NCI-H2081 treated with DMSO at 0.1 percent for 48 hours (cell line): ENCODE data around the gene HIVEP3.

Source experiments
- DNase-seq: peaks from one replicate; lab custom pipeline; 2025; lab: John Stamatoyannopoulos, UW

HIVEP3 gene

DNA sequence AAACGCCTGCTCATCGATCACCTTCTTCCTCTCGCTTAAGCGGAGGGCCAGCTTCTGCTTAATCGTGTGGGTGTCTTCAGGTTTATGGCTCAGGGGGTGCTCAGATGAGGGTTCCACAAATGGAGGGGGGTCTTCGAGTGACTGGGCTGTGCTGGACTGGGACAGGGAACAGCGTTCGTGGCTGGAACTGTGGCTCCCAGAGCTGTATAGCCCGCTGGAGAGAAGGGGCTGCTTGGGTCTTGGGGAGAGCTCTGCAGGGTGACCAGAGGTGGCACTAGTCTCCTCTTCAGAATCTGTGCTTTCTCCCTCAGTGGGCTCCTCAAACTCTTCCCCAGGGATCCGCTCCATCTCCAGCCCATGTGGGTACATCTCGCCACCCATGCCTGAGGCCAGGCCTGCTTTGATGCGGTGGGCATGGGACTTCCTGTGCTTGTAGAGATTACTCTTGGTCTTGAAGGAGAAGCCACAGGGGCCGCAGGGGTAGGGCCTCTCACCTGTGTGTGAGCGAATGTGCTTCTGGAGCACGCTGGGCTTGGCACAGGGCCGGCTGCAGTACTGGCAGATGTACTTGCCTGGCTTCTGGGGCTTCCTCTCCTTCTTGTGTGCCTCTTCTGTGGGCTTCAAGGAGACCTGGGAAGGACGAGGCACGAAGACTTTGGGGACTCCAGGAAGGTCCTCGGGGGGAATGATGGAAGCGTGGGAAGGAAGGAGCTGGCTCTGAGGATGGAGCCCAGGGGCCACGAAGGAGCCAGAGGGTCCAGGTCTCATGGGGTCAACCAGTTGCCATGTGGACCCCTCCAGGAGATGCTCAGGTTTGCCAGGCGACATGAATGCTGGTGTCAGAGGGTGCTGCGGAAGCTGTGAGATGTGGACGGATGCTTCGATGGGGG lies 334.8 kb downstream of the HIVEP3 start:
- DNase-seq, result no peak

DNA sequence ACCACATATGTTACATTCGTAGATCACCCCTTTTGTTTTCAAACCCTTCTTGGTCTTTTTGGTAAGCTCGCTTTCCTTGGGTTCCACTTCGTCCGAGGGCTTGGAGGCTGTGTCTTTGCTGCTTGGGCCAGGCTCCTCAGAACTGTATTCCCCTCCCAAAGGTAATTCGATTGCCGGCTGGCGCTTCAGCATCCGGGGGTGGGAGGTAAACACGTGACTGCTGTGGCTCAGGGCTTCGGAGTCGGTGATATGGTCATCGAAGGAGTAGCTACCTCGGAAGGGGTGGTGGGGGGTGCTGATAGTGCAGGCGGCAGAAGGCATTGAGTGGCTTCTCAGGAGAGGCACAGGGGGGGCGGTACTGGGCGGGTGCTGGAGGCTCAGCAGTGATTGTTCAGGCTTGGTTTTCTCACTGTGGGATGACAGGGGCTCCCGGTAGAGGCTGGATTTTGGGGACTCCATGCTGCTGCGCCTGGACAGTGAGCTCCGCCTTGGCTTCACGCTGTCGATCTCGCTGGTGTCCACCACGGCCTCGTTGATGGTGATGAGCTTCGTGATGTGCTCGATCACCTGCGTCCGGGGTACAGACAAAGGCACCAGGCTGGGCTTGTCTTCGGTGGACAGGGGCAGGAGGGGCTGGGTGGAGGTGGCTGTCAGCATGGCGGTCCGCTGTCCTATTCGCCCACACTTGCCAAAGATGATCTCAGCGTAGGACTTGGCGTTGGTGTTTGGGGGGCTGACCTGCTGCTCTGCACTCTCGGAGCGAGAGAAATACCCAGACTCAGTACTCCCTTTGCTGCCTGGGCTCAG lies 335.7 kb downstream of the HIVEP3 start:
- no peak for DNase-seq

DNA sequence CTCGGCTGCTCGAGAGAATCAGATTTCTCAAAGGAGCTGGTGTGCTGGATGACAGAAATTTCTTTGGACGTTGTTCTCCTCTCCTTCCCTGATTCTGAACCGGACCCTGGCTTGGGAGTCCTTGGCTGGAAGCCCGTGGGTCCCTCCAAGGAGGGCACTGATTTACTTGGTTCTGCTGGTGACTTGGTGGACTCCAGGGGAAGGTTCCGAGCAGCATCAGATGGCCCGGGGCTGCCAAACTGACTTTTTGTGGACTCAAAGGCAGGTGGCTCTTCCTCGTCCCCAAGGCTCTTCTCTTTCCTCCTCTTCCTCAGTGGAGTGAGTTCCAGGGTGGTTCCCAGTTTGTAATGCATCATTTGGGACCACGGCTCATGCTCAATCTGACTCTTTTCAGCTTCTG lies 336.4 kb downstream of the HIVEP3 start:
- DNase-seq, result no peak

GRCh38 chr1:41582004-41582325 lies 336.8 kb downstream of the HIVEP3 start:
- no peak for DNase-seq

GRCh38 chr1:41581216-41582003 lies 337.3 kb downstream of the HIVEP3 start:
- no peak for DNase-seq

GRCh38 chr1:41580520-41581172 lies 338.1 kb downstream of the HIVEP3 start:
- no peak for DNase-seq

GRCh38 chr1:41580021-41580420 lies 338.7 kb downstream of the HIVEP3 start:
- DNase-seq, result no peak

DNA sequence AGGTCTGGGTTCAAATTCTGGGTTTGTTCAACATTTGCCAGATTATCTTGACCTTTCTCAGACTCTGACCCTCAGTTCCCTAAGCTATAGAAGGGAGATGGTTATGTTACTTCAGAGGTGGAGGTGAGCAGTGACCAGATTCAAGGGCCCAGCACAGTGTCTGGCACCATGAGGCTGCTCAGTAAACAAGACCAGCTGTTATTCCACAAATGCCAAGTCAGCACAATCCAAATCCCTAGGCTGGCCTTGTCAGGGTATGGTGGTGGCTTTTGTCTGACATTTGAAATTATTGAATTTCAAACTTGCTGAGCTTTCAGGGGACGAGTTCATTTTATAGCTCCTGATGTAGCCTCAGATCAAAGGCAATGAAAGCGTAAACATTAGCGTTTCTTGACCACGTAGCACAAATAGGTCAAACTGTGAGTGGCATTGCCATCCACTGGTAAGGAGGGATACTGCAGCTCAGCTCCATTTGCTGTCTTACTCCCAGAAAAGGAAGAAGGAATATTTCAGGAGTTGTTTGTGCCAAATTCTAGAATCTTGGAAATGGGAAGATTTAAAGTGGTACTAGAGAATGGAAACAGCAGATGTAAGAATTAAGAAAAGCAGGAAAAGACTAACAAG lies 339.9 kb downstream of the HIVEP3 start:
- DNase-seq, result no peak

- DNase-seq, result no peak
Observed at GRCh38 chr1:41576620-41577019, 342.1 kb downstream of the HIVEP3 start.

GRCh38 chr1:41576206-41576605 lies 342.5 kb downstream of the HIVEP3 start:
- no peak for DNase-seq

- no peak for DNase-seq
Observed at GRCh38 chr1:41574842-41575241, 343.9 kb downstream of the HIVEP3 start.

DNA sequence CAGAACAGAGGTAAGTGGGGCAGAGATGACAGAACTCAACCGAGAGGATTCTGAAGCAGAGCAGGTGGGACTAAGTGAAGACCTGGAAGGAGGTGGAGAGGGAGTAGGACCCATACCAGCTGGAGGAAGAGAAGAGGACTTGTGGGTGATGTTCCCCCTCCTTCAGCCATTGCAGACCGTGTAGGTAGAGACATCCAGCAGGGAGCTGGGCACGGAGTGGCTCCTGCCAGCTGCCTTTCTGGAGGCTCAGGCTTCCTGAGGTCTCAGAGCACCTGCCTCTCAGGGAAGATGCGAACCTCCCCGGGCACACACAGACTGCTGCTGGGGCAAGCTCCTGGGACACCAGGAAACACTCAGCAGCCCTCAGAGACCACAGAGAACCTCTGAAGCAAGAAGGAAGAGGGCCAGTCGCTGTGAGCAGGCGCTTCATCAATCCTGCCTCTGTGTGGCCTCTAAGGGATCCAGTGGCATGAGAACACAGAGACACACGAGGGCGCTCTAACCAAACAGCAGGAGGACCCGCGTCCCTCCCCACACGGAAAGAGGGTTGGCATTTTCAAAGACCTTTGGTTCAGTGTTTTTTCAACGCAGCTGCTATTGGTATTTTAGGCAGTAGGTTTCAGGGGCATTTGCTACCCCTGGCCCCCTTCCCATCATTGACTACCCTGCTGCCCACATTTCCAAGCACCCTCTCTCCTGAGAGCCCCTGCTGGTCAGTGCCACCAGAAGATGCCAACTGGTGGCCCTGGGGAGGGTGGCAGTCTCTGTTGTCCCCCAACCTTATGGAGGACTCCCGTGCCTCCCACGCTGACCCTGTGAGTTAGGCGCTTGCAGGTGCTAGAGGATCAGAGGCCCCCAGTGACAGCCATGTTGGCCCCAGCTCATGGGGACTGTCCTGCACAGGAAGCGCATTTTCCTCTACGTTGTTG lies 344.7 kb downstream of the HIVEP3 start:
- DNase-seq, result peak; percentile 56

- DNase-seq, result no peak
Observed at GRCh38 chr1:41573194-41573593, 345.5 kb downstream of the HIVEP3 start.

GRCh38 chr1:41572224-41572623 lies 346.5 kb downstream of the HIVEP3 start:
- no peak for DNase-seq

DNA sequence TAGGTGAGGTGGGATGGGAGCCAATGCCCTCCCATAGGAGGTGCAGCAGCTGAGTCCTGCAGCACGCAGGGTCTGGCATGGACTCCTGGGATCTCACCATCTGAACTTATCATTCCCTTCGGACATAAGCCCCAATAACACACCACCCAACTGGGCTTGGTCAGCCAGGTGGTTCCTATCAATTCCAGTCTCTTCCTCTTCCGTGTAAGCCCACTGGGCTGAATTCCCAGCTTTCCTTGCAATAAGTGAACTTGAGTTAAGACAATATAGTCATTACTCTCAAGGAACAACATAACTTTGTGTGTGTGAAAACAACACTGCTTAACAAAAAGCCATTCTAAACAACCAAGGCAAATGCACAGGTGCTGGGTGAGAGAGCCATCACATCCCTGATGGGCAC lies 347.7 kb downstream of the HIVEP3 start:
- no peak for DNase-seq

GRCh38 chr1:41568204-41568603 lies 350.5 kb downstream of the HIVEP3 start:
- no peak for DNase-seq

- DNase-seq, result no peak
Observed at GRCh38 chr1:41566969-41567368, 351.8 kb downstream of the HIVEP3 start.

GRCh38 chr1:41566274-41566885 lies 352.3 kb downstream of the HIVEP3 start:
- no peak for DNase-seq

DNA sequence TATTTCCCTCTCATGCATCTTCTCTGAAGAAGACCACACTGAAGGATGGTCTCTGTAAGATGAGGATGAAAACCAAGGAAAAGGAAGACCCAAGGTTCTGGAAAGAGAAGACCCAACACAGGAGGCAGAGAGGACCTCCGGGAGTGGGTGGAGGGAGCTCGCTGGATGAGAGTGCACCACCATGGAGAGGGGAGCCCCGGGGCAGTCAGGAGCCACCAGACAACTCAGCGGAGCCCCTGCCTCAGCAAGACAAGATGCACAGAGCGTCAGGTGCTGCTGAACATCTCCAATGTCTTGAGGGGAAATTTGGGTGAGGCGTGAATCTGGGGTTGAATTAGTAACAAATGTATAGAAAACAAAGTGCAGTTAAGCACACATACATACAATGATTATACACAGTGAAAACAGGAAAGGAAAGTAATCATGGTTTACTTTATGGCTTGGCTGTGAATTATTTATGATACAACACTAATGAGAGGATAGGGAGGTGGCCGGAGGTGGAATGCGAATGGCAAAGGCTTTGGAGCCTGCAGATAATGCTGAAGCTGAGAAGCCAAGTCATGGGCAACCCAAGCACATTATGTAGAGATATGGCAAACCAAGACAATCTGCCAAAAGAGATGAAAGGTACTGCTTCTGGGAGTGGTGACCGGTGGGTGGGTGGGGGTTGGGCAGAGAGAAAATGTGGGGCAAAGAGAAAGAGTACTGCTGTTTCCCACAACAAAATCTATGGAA lies 353.8 kb downstream of the HIVEP3 start:
- no peak for DNase-seq
